ENCODE data around the gene TAF11L10.
"Not testable (repeated sequence)": the region's sequence is repeated elsewhere in the genome, so short reads cannot be mapped to it uniquely, and the experiment has no call there.

- not testable (repeated sequence) for TF ChIP-seq CTCF (conservative IDR thresholded peaks at IDR 0.05; ENCODE audit: low read length); EZH2phosphoT487 (IDR thresholded peaks at IDR 0.05; ENCODE audit: borderline replicate concordance, low read depth, low read length)
Measured at GRCh38 chr5:17585658-17586057, 12.0 kb downstream of the TAF11L10 start, which contains the start of gene TAF11L7.
